Fibroblast of pulmonary artery (primary cell): ENCODE results near the gene VGLL3.

Experiments
- DNase-seq: peaks from one replicate; pipeline ENCODE4 v3.0.0-alpha.2; 2010; ENCODE audit warnings: low read depth
- H3K4me3 ChIP-seq: replicated peaks from 2 replicates; pipeline ENCODE4 v1.5.1; 2011; ENCODE audit warnings: low read depth, mild to moderate bottlenecking, control low read depth, low read length, moderate library complexity
- CTCF ChIP-seq: IDR thresholded peaks from 2 replicates; pipeline ENCODE4 v1.5.1; 2011; ENCODE audit warnings: mild to moderate bottlenecking, control low read depth, low read length, inconsistent platforms; ENCODE audit errors: missing control alignments

The VGLL3 gene

GRCh38 chr3:86914670-86915069 lies 76.3 kb downstream of the VGLL3 start:
- H3K4me3 ChIP-seq: no peak overlapping the region
- no peak for TF ChIP-seq CTCF
- DNase-seq: no peak

- no peak overlapping the region for H3K4me3 ChIP-seq
- DNase-seq: no peak
- TF ChIP-seq CTCF: no peak
Observed at GRCh38 chr3:86913160-86913559, 77.8 kb downstream of the VGLL3 start.

GRCh38 chr3:86895202-86895601 lies 95.7 kb downstream of the VGLL3 start:
- no peak for TF ChIP-seq CTCF
- no peak for DNase-seq
- no peak overlapping the region for H3K4me3 ChIP-seq

GRCh38 chr3:86890741-86891396 lies 100.1 kb downstream of the VGLL3 start:
- TF ChIP-seq CTCF: no peak
- DNase-seq: no peak
- no peak overlapping the region for H3K4me3 ChIP-seq
